Lower leg skin (tissue), 3 donors: ENCODE data around the gene BICC1.

Source experiments
- POLR2A ChIP-seq, 2 donors: fragments of 450-650 bp; IDR thresholded peaks; one replicate each; pipeline ENCODE4 v1.6.1; 2016 to 2017; ENCODE audit warnings: antibody characterized with exemption in 2 of 2, mild to moderate bottlenecking in 1 of 2, moderate library complexity in 1 of 2
- TF ChIP-seq, protein P1 (sequence below), 3 donors: fragments of 450-650 bp; IDR thresholded peaks; one replicate each; pipeline ENCODE4 v1.5.1; 2016; ENCODE audit warnings: antibody characterized with exemption in 3 of 3, mild to moderate bottlenecking in 3 of 3, moderate library complexity in 2 of 3

- TF ChIP-seq, protein P1, sequence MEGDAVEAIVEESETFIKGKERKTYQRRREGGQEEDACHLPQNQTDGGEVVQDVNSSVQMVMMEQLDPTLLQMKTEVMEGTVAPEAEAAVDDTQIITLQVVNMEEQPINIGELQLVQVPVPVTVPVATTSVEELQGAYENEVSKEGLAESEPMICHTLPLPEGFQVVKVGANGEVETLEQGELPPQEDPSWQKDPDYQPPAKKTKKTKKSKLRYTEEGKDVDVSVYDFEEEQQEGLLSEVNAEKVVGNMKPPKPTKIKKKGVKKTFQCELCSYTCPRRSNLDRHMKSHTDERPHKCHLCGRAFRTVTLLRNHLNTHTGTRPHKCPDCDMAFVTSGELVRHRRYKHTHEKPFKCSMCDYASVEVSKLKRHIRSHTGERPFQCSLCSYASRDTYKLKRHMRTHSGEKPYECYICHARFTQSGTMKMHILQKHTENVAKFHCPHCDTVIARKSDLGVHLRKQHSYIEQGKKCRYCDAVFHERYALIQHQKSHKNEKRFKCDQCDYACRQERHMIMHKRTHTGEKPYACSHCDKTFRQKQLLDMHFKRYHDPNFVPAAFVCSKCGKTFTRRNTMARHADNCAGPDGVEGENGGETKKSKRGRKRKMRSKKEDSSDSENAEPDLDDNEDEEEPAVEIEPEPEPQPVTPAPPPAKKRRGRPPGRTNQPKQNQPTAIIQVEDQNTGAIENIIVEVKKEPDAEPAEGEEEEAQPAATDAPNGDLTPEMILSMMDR (IDR thresholded peaks at IDR 0.05), result no peak
- no peak for TF ChIP-seq POLR2A (IDR thresholded peaks at IDR 0.05)
Observed at GRCh38 chr10:58721601-58722281, 209.1 kb downstream of the BICC1 start.
